Transverse colon (tissue), 4 donors: Measurements from ENCODE around the gene RAB3D.

ENCODE experiments used
- CTCF ChIP-seq, 5 experiments: fragments of 200-600 bp in 3 of 5; fragments of 450-650 bp in 2 of 5; sonication (generic) in 3 of 5; IDR thresholded peaks; 1 replicate in 2 of 5; 2 replicates in 3 of 5; pipeline ENCODE4 v1.5.1; 2016 to 2017; ENCODE audit warnings: antibody characterized with exemption in 5 of 5, inconsistent platforms in 3 of 5, mild to moderate bottlenecking in 2 of 5, moderate library complexity in 1 of 5
- EP300 ChIP-seq: sonication (generic); formaldehyde crosslinking; IDR thresholded peaks from one replicate; pipeline ENCODE4 v1.6.1; 2017; ENCODE audit warnings: antibody characterized with exemption, low read depth
- POLR2A ChIP-seq: fragments of 450-650 bp; IDR thresholded peaks from one replicate; pipeline ENCODE4 v1.6.1; 2016; ENCODE audit warnings: antibody characterized with exemption, mild to moderate bottlenecking, moderate library complexity
- POLR2AphosphoS5 ChIP-seq, 3 donors: sonication (generic); formaldehyde crosslinking; IDR thresholded peaks; one replicate each; pipeline ENCODE4 v1.6.1; 2016; ENCODE audit warnings: antibody characterized with exemption in 3 of 3

DNA sequence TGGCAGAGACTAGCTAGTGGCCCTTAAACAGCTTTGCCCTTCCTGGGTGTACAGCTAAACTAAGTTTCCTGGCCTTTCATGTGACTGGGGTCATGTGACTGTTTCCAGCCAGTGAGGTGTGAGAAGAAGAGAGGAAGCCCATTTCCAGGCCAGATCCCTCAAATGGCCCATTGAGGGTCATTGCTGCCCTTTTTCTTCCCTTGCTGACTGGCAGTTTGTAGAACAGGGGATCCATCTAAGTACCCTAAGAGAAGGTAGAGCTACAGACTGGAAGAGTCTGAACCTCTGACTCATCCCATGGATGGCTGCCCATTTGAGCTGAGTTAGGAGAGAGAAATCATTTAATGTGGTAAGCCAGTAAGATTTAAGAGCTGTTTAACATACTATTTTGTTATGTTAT lies 37.8 kb upstream of the RAB3D start:
- no peak for TF ChIP-seq CTCF (IDR thresholded peaks at IDR 0.05)
- no peak for TF ChIP-seq EP300
- no peak for TF ChIP-seq POLR2A
- TF ChIP-seq POLR2AphosphoS5 (IDR thresholded peaks at IDR 0.05) = no peak
